ENCODE measurements around the gene PRG3.
"Not testable (repeated sequence)": the region's sequence is repeated elsewhere in the genome, so short reads cannot be mapped to it uniquely, and the experiment has no call there.

PRG3 gene

DNA sequence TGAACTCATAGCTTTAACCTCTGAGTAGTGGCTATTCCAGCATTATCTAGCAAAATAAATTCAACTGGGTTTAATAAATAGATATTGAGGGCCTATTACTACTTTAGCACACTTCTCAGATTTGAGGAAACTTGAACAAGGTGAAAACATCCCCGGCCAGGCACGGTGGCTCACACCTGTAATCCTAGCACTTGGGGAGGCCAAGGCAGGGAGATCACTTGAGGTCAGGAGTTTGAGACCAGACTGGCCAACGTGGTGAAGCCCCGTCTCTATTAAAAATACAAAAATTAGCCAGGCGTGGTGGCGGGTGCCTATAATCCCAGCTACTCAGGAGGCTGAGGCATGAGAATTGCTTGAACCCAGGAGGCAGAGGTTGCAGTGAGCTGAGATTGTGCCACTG is 44.1 kb downstream of the PRG3 start:
- DNase-seq (ENCODE audit: low spot score): not testable (repeated sequence)

DNA sequence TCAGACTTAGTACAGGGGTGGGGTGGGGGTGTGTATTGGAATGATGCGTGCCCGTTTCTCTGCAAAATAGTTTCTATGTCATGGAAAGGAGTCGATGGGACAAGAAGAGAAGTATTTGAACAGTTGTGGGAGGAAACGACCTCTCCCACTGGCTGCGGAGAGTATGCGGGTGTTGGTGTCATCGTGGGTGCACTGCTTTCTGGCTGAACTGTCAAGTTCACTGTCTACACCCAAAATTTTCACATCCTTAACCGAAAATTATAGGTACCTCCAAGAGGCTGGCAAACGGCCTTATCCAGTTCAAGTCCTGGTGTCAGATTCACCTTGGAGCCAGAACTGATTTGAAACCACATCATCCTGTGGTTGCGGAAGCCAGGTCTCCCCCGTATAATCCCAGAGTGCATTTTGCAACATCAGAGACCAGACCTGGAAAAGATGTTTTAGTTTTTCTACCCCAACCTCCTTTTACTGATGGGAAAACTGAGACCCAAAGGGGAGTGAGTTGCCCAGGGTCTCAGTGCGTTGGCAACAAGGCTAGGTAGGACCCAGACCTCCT is 44.8 kb downstream of the PRG3 start:
- DNase-seq (ENCODE audit: low spot score): no peak

DNA sequence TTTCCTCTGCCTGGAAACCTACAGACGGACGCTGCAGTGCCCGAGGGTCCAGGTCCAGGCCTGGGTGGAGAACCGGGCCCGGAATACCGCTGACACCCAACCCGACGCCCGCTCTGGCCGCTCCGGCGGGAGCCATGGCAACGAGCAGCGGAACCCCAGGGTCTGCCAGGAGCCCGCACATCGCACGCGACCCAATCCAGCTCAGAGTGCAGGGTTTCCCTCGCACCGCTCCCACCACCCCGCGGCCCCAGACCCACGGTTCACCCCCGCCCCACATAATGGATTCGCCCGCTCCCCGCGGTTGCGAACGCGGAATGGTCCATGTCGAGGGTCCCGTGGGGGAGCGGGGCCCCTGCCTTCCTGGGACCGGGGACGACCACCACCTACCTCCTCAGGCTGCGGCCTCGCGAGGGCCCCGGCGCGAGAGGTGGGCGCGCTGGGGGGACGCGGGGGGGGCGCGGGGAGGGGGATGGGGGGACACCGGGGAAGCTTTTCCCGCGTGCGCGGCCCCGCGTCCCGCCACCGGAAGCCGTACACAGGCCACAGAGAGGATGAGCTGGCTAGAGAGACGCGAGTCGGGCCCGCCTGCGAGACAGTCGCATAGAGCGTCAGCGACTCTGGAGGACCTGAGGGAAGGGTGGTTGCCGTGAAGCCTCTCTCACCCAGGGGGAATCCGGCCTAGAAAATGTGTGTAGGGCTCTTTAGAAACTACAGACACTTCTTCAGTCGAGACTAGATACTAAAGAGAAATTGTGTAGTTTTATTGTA is 45.4 kb downstream of the PRG3 start, which contains the start of gene SSRP1:
Gene SSRP1 (minus strand): TSS at position 550 of the 768 bp plus-strand sequence. CDS start 771 bp downstream, outside the sequence.
- peak; percentile 90 for DNase-seq (ENCODE audit: low spot score)

DNA sequence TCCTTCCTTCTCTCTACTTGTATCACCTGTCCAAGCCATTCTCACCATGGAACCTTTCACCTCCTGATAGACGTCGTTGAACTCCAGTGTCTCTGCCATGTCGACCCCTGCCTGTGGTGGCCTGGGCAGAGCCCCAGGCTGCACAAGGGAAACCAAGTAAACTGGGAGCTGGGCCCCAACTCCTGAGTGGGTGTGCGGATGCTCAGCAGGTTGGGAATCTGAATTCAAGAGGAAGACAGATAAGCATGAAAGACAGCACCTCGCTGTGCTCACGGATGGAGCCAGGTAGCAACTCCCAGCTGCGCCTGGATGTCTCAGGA is 46.0 kb downstream of the PRG3 start:
- no peak for DNase-seq (ENCODE audit: low spot score)

DNA sequence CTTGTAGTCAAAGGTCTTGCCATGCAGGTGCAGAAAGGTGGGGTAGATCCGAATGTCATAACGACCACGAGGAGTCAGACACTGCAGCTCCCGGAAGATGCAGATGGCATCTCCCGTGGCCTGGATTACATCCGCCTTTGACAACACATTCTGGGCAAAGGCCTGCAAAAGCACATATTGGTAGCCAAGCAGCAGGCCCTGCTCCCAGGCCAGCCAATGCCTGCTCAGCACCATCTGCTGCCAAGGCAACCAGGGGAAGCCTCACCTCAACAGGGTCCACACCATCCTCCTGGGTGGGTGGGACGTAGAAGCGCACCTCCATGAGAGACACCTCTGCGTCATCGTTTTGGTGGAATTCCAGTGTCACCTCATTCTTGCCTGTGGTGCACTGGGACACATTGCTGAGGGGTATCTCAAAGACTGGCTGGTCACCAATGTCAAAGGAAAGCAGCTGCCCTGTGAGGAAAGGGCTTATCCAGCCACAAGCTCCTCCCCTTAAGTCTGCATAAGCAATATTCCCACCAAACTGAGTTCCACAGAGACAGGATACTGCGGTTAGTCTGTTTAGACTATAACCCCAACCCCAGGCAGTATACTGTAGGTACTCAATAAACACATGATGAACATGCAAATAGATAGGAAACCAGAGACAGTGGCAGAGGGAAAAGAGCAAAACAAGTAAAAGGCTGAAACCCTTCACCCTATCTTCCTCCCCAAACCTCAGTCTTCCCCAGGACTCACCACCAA is 48.1 kb downstream of the PRG3 start:
- no peak for DNase-seq (ENCODE audit: low spot score)

DNA sequence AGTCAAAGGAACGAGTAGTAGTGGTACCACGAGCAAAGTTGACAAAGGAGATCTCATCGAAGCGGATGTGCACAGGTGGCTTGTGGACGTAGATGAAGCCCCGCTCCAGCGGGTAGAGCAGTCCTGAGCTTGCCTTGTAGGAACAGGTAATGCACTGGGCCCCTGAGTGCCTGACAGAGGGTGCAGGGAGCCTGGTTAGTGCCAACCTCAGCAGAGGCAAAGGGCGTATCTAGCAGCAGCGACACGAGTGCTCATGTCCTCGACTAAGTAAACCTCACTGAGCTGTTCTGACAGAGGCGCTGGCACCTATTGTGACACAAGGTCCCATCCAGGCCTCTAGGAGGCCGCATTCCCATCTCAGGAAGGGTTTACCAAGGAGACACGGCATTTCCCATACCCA is 49.2 kb downstream of the PRG3 start:
- no peak for DNase-seq (ENCODE audit: low spot score)

DNA sequence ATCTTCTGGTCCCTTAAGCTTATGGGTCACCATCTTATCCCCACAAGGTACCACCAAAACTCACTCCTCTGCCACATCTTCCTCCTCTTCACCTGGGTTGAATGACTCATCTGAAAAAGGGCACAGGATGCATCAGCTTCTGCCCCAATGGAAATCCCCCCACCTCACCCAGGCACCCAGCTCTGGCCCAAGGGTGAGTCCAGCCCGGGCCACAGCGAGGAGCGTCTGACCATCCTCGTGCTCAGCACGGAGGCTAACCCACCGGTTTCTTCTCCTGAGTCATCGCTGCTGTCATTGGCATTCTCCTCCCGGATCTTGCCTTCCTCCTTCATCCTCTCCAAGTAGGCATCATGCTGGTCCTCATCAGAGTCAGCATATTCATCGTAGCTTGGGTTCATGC is 50.9 kb downstream of the PRG3 start:
- DNase-seq (ENCODE audit: low spot score): no peak

DNA sequence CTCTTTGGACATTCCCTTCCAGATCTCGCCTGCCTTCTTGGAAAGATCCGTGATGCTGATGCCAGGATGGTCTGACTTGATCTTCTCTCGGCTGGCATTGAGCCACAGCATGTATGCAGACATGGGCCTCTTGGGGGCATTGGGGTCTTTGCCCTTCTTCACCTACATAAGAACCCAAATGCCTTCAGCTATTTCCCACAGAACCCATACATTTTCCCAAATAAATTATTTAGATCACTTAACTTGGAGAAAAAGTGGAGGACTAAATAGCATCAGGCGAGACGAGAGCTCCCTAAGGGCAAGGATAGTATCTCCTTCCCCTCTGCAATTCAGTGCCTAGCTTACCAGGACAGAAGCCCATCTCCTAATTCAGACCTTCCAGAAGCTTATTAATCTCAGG is 53.2 kb downstream of the PRG3 start:
- no peak for DNase-seq (ENCODE audit: low spot score)

Measured in germinal center (tissue), 1 donor.